ENCODE measurements around the gene SNTA1. TPM values are rescaled to one million over a fixed set of nuclear protein-coding genes. Genes with fewer than 3 reads are reported as not detected.

SNTA1 gene
- total and polyA plus RNA-seq, 2 of the 13 experiments (the other 11 are each of a cell fraction or from before 2014, with no cell fraction given): 16.4 to 18.3 TPM

DNA sequence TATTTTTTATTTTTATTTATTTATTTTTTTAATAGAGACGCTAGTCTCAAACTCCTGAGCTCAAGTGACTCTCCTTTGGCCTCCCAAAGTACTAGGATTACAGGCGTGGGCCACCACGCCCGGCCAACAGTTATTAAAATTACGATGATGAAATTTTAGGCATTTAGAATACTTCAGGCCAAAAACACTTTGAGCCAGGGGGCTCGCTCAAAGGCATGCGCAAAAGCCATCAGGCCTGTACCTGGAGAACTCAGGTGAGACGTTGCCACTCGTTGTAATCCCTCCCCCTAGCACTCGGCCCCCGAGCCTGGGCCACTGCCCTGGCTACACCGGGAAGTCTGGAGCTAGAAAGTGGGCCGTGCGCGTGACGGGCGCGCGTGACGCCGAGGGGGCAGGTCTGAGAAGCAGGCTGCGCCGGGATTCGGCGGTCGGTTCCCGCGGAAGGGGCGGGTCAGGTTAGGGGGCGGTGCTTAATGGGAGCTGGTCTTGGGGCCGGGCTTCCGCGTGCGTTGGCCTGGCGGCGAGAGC is 46.0 kb upstream of the SNTA1 start (continued):
- TF ChIP-seq ZBTB7A (CRISPR knock-in tag; IDR thresholded peaks at IDR 0.05) (no peak), SRSF4 (IDR thresholded peaks at IDR 0.05; ENCODE audit: low read depth, low read length, poor library complexity, severe bottlenecking) (no peak), THAP8 (CRISPR knock-in tag; IDR thresholded peaks at IDR 0.05; ENCODE audit: borderline replicate concordance) (peak; percentile 52; the same call in 1 of the 2 replicates), ZNF431 (CRISPR knock-in tag; IDR thresholded peaks at IDR 0.05; ENCODE audit: borderline replicate concordance, low read depth) (peak; percentile 17; the same call in 1 of the 2 replicates), RBM39 (IDR thresholded peaks at IDR 0.05; ENCODE audit: low read depth, low read length, poor library complexity, severe bottlenecking) (peak; percentile 82), ATF7-NPFF (CRISPR knock-in tag; IDR thresholded peaks at IDR 0.05; ENCODE audit: low read depth) (peak; percentile 79; the same call in 1 of the 2 replicates), HNRNPH1 (optimal IDR thresholded peaks at IDR 0.05; ENCODE audit: low read depth, low read length) (no peak), ZNF766 (CRISPR knock-in tag; IDR thresholded peaks at IDR 0.05; ENCODE audit: borderline replicate concordance) (0 out of 2 replicates have a peak, but pooled peaks have one; percentile 12), ZNF280B (CRISPR knock-in tag; IDR thresholded peaks at IDR 0.05; ENCODE audit: borderline replicate concordance) (peak; percentile 81; the same call in 1 of the 2 replicates), ZNF124 (CRISPR knock-in tag; IDR thresholded peaks at IDR 0.05) (peak; percentile 57; the same call in 1 of the 2 replicates), ZNF761 (CRISPR knock-in tag; conservative IDR thresholded peaks at IDR 0.05) (no peak), RCOR2 (CRISPR knock-in tag; IDR thresholded peaks at IDR 0.05) (no peak; the same call in 1 of the 2 replicates), GZF1 (CRISPR knock-in tag; IDR thresholded peaks at IDR 0.05) (no peak), ZNF652 (CRISPR knock-in tag; IDR thresholded peaks at IDR 0.05; ENCODE audit: borderline replicate concordance, low read depth) (peak; percentile 42; the same call in 1 of the 2 replicates), CREM (IDR thresholded peaks at IDR 0.05) (peak; percentile 56; the same call in 1 of the 2 replicates), CREM (CRISPR knock-in tag; IDR thresholded peaks at IDR 0.05) (no peak), ZSCAN22 (CRISPR knock-in tag; IDR thresholded peaks at IDR 0.05) (no peak; the same call in 1 of the 2 replicates), ZNF451 (CRISPR knock-in tag; IDR thresholded peaks at IDR 0.05) (peak; percentile 76)
- TF ChIP-seq, protein P1, sequence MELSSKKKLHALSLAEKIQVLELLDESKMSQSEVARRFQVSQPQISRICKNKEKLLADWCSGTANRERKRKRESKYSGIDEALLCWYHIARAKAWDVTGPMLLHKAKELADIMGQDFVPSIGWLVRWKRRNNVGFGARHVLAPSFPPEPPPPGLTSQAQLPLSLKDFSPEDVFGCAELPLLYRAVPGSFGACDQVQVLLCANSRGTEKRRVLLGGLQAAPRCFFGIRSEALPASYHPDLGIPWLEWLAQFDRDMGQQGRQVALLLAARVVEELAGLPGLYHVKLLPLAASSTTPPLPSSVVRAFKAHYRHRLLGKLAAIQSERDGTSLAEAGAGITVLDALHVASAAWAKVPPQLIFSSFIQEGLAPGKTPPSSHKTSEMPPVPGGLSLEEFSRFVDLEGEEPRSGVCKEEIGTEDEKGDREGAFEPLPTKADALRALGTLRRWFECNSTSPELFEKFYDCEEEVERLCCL (CRISPR knock-in tag; IDR thresholded peaks at IDR 0.05; ENCODE audit: borderline replicate concordance): no peak
- TF ChIP-seq, protein P2, sequence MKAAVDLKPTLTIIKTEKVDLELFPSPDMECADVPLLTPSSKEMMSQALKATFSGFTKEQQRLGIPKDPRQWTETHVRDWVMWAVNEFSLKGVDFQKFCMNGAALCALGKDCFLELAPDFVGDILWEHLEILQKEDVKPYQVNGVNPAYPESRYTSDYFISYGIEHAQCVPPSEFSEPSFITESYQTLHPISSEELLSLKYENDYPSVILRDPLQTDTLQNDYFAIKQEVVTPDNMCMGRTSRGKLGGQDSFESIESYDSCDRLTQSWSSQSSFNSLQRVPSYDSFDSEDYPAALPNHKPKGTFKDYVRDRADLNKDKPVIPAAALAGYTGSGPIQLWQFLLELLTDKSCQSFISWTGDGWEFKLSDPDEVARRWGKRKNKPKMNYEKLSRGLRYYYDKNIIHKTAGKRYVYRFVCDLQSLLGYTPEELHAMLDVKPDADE (CRISPR knock-in tag; IDR thresholded peaks at IDR 0.05): 0 out of 2 replicates have a peak, but pooled peaks have one; percentile 43
- TF ChIP-seq, protein P3, sequence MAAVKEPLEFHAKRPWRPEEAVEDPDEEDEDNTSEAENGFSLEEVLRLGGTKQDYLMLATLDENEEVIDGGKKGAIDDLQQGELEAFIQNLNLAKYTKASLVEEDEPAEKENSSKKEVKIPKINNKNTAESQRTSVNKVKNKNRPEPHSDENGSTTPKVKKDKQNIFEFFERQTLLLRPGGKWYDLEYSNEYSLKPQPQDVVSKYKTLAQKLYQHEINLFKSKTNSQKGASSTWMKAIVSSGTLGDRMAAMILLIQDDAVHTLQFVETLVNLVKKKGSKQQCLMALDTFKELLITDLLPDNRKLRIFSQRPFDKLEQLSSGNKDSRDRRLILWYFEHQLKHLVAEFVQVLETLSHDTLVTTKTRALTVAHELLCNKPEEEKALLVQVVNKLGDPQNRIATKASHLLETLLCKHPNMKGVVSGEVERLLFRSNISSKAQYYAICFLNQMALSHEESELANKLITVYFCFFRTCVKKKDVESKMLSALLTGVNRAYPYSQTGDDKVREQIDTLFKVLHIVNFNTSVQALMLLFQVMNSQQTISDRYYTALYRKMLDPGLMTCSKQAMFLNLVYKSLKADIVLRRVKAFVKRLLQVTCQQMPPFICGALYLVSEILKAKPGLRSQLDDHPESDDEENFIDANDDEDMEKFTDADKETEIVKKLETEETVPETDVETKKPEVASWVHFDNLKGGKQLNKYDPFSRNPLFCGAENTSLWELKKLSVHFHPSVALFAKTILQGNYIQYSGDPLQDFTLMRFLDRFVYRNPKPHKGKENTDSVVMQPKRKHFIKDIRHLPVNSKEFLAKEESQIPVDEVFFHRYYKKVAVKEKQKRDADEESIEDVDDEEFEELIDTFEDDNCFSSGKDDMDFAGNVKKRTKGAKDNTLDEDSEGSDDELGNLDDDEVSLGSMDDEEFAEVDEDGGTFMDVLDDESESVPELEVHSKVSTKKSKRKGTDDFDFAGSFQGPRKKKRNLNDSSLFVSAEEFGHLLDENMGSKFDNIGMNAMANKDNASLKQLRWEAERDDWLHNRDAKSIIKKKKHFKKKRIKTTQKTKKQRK (IDR thresholded peaks at IDR 0.05; ENCODE audit: low read length): no peak
